Epidermal melanocyte (primary cell): ENCODE results near the gene HIP1.
"Not testable (repeated sequence)": the region's sequence is repeated elsewhere in the genome, so short reads cannot be mapped to it uniquely, and the experiment has no call there.

ENCODE experiments used
- DNase-seq: peaks from one replicate; pipeline ENCODE4 v3.0.0; 2011; ENCODE audit warnings: low spot score; ENCODE audit not compliant: insufficient read length

Gene HIP1

DNA sequence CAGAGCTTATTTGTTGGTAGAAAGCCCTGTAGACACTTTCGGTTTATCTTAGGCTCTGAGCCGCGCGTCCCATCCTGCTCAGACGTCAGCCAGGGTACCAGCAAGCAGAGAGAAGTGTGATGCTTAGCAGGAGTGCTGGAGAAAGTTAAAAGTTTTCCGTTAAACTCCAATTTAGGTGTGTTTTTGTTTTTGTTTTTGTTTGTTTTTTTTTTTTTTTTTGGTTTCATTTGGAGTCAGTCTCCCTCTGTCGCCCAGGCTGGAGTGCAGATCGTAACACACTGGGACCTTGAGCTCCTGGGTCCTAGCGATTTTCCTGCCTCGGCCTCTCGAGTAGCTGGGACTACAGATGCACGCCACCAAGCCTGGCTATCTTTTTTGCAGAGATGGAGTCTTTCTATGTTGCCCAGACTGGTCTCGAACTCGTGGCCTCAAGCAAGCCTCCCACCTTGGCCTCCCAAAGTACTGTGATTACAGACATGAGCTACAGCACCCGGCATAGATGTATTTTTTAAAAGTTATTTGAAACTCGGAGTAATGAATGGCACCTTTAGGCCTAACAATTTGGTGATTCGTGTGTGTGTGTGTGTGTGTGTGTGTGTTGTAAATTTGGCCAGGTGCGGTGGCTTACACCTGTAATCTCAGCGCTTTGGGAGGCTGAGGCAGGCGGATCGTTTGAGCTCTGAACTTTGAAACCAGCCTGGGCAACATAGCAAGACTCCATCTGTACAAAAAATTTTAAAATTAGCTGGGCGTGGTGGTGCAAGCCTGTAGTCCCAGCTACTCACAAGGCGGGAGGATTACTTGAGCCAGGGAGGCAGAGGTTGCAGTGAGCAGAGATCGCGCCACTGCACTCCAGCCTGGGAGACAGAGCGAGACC, 1.3 kb upstream of the HIP1 start:
- DNase-seq, result no peak

DNA sequence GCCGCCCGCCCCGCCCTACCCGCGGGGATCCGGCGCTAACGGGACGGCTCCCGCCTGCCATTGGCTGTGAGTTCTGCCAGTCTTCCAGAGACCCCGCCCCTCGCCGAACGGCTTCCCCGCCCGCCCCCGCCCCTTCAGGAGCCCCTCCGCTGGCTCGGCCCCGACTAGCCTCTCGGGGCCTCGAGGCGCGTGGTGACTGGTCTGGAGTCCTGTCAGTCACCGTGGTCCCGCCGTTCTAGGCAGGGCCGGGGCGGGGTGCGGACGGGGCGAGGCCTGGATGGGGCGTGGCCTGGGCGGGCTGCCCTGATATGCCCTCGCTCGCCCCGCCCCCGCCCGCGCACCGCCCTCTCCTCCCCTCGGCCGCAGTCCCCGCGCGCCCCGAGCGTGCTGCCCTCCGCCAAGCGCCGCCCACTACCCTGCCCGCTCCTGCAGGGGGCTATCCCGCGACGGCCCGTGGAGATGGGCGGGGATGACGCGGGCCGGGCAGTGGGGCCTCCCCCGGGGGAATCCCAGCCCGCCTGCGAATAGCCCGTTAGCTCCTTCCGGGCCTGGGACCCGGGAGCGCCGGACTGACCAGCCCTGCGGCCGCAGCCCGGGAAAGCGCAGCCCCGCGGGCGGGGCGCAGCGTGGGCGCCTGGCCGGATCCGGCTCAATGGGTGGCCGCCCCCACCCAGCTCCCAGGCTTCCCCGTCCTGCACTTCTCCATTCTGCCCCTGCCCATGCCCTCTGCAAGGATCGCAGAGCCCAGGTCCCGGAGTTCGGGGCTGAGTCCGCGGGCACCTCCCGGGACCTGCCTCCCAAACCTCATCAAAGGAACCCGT, 444 bp upstream of the HIP1 start:
- peak; percentile 98 for DNase-seq

DNA sequence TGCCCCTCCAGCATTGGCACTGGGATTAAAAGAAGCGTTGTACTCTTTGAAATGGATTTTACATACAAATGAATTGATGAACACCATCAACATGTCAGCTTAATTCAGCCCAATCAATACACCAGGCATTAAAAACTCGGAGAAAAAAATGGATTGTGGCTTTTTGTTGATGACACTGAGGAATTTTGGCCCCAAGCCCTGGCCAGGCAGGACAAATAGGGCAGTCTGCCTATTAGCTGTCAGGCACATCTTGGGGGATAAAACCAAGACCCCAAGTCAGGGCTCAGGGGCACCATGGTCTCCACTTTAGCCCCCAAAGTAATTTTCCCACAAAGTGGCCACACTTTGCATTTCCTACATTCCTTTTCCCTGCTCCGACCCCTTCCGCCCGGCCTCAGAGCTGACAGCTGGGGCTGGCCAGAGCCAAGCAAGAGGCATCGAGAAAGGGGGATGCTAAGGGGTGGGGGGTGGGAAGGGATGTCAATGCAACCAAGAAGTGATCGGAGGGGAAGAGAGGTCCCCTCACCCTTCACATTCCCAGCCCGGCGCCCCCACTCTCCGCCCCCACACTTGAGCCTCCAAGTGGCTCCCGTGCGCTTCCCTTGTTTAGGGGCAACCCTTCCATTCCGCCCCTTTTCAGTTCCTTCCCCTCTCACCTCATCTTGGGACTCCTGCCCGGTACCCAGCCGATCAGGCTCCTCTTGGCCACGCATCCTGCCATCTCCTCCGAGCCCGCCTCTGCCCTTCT, 711 bp downstream of the HIP1 start:
- DNase-seq, result no peak

DNA sequence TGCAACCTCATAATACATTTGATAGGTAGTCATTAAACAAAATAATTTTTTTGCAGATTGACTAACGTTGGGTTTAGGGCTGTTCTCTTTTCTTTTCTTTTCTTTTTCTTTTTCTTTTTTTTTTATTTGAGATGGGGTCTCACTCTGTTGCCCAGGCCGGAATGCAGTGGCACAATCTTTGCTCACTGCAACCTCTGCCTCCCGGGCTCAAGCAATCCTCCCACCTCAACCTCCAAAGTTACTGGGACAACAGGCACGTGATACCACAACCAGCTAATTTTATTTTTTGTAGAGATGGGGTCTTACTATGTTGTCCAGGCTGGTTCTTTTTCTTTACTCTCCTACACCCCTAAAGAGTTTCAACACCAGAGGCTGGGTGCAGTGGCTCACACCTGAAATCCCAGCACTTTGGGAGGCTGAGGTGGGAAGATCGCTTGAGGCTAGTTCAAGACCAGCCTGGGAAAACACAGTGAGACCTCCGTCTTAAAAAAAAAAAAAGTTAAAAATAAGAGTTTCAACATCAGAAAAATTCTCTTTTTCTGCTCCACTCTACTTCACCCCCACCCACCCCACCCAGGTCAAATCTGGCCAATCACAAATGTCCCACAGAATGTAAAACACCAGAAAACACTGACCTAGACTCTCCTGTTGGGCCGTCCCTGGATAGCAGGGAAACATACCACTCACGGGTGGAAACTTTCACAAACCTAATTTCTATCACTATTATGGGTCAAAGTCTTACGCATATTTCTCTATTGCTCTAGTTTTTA, 3.0 kb downstream of the HIP1 start:
- DNase-seq, result no peak

DNA sequence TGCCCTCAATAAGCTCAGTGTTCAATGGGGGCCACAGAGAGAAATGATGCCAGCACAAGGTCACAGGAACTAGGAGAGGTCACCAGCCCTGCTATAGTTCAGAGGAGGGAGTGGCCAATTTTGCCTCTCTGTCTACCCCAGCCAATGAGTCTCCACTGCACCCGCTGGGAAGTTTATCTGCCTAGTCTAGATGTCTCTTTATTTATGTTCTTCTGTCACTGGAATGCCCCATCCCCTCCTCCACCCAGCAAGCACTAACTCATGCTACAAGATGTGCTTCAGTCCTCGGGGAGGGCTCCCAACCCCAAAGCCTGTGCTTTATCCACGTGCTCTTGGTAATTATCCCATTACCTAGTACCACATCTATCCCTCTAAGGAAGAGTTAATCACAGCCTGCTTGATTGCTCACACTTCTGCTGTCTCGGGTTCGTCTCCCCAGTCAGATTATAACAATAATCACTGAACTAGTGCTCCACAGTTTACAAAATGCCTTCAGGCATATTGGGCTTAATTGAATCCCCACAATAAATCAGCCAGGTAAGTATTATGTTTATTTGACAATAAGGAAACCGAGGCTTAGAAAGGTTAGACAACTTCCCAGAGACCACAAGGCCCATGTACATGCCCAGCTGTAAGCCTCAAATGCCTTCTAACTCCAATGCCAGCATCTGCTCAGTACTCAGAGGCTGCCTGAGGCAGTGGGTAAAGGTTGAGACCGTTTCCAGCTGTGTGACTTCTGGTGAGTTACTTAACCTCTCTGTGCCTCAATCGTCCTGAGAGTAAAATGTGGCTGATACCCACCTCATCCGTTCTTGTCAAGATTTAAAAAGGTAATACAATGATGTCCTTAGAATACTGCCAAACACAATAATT, 3.9 kb downstream of the HIP1 start:
- DNase-seq, result no peak

DNA sequence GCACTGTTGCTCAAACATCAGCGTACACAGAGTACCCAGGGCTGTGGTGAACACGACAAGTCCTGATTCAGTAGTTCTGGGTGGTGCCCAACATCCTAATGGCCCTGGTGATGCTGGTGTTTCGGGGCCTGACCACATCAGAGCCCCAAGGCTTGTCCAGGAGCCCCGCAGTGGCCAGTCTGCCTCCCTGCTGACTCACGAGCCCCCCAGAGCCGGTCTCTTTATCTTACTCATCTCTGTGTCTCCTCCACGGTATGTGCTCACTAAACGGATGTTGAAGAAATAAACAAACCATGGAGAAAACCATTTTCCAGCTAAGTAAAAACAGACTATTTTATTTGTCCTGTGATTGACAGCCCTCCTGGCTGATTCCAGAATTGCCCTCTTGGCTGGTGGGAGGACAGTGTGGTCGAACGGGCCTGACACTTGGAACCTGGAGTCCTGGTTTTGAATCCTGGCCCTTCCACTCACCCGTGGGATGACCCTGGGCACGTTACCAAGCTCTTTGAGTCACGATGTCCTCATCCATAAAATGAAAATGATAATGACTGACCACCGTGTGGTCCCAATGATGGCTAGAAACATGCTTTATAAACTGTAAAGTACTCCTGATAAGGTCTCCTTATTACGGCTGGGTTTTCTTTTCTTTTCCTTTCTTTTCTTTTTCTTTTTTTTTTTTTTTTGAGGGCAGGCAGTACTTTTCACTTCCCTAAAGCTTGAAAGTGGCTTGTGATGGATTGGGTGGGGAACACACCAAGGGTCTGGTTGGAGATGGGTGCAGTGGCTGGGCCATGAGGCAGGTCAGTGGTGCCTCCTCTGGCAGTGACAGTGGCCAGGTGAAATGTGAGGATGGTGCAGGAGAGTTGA, 5.7 kb downstream of the HIP1 start:
- no peak for DNase-seq

DNA sequence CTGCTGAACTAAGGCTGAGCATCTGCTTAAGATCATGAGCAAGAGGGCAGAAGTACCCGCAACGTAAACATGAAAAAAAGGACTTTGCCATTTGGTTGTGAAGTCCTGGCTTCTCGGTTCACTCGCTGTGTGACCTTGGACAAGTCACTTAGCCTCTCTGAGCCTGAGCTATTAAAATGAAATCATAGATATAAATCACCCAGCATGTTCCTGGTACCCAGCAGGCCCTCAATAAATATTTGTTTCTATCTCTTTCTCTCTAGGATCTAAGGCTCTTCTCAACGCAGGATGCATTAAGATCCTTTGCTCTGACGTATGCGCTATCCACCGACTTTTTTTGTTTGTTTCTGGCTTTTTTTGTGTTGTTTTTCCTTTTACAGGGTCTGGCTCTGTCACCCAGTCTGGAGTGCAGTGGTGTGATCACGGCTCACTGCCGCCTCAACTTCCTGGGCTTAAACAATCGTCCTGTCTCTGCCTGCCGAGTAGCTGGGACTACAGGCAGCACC, 6.7 kb downstream of the HIP1 start:
- DNase-seq, result no peak

DNA sequence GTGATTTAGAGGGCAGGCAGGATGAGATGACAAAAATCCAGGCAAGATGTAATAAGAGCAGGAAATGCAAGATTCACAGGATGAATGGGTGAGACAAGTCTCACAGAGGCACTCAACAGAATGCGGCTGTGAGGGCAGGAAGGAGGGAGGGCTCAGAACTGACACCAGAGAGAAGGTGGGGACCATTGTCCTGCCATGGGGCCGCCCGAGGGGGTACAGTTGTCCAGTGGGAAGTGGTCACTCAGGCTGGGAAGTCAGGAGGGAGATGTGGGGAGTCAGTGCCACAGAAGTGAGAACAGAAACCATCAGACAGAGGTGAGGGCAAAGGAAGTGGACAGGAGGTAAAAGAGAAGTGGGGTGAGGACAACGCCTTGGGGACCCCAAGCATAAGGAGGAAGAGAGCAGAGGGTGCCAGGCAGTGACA, 8.9 kb downstream of the HIP1 start:
- DNase-seq, result no peak

DNA sequence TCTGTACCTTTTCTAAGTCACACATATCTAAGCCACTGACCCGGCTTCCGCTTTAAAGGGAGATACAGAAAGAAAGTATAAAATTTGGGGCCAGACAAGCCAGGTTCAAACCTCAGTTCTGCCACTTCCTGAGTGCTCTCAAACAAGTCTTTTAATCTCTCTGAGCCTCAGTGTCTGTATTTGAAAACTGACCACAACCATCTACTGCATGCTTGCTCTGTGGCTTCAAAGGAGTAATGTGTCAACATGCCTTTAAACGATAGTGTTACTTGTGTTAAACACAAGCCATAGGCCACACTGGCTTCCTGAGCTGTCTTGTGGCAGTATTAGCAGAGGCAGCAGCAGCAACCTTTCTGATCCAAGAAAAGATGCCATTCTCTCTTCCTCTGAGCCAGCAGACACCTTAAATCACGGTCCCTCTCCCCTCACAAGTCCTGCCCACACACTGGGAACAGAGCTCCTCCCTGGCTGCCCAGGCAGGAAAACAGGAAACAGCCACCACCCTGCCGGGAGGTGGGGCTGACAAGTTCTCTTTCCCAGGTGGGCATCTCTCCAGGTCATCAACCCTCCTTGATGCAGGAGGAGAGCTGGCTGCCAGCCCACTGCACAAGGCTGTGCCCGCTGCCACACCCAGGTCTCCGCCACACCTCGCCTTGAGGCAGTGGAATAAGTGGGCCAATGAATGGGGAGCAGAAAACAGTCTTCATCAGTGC, 10.7 kb downstream of the HIP1 start:
- no peak for DNase-seq

DNA sequence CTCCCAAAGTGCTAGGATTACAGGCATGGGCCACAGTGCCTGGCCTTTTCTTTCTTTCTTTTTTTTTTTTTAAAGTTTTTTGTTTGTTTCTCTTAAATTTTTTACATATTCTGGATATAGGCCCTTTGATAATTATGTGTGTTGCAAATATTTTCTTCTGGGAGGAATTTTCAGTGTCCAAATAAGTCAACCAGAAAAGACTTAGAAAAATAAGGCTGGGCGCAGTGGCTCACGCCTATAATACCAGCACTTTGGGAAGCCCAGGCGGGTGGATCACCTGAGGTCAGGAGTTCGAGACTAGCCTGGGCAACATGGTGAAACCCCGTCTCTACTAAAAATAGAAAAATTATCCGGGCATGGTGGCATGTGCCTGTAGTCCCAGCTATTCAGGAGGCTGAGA, 11.4 kb downstream of the HIP1 start:
- DNase-seq, result not testable (repeated sequence)

DNA sequence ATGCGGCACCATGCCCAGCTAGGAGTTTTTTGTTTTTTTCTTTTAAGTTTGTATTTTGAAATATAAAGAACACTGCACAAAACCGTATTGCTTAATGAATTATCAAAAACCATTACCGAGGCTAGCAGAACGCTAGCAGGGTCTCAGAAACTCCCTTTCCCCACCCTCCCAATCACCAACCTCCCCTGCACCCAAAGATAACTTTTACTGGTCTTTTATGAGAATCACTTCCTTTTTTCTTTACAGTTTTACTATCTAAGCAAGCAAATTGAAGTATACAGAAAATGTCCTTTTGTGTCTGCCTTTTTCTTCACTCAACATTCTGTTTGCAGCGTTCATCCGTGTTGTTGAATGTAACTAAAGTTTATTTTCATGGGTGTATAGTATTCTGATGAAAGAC, 13.4 kb downstream of the HIP1 start:
- no peak for DNase-seq

DNA sequence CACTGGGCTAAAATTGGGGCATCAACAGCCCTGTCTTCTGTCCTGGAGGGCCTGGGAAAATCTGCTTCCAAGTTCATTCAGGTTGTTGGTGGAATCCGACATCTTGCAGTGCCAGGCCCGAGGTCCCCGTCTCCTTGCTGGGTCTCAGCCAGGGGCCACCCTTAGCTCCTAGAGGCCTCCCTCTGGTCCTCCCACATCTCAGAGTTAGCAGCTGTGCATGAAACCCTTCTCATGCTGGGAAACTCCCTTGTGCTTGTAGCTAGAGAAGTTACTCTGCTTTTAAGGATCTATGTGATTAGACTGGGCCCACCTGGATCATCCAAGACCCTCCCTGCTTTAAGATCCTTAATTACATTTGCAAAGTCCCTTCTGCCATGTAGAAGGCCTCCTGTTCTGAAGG, 15.3 kb downstream of the HIP1 start:
- DNase-seq, result no peak

DNA sequence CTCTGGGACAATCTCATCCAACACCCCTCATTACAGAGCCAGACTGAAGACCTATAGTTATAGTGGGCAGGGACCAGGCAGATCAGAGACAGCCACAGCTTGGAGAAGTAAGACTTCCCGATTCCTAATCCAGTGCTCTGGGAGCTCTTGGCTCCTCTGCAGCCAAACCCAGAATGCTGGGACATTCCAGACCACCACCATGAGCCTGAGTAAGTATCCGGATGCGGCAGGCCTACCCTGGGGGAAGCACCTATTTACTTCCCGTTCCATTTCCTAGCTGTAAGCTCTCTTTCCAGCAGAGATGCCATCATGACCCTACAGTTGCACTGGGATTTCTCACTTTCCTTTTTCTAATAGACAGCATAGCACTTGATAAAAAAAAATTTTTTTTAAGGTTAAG, 16.4 kb downstream of the HIP1 start:
- no peak for DNase-seq

DNA sequence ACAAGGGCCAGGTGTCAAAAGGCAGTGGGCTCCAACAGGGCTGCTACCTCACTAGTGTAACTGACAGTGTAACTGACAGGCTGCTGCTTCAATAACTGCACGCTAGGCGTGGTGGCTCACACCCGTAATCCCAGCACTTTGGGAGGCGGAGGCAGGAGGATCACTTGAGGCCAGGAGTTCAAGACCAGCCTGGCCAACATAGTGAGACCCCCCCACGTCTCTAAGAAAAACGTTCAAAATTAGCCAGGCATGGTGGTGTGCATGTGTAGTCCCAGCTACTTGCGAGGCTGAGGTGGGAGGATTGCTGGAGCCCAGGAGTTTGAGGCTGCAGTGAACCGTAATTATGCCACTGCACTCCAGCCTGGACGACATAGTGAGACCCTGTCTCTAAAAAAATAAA, 16.8 kb downstream of the HIP1 start:
- DNase-seq, result not testable (repeated sequence)

DNA sequence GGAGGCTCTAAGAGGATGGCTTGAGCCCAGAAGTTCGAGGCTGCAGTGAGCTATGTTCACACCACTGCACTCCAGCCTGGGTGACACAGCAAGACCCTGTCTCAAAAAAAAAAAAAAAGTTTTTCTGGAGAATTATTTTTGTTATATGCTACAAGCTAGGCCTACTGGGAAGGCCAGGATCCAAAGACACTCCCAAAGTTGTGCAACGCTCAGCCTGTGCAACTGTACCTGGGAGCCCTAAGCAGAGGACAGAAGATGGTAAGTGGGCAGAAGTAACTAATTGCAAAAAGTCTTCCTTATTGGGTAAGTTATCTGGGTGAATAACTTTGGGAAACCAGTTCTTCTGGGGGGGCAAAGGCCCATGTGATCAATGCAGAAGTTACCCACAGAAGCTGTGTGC, 17.3 kb downstream of the HIP1 start:
- DNase-seq, result no peak

DNA sequence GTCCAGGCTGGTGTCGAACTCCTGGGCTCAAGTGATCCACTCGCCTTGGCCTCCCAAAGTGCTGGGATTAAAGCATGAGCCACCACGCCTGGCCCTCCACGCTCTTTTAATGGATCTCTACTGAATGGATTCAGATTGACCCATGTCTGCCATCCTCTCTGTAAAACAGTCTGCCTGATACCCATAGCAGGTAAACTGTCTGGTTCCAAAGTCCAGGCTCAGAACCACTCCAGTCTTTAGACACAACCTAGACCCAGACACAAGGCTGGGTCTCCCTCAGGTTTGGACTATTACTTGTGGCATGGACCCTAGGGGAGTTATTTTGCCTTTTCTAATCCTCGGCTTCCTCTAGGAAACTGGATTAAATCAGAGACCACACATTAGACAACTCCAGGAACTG, 19.1 kb downstream of the HIP1 start:
- DNase-seq, result no peak

DNA sequence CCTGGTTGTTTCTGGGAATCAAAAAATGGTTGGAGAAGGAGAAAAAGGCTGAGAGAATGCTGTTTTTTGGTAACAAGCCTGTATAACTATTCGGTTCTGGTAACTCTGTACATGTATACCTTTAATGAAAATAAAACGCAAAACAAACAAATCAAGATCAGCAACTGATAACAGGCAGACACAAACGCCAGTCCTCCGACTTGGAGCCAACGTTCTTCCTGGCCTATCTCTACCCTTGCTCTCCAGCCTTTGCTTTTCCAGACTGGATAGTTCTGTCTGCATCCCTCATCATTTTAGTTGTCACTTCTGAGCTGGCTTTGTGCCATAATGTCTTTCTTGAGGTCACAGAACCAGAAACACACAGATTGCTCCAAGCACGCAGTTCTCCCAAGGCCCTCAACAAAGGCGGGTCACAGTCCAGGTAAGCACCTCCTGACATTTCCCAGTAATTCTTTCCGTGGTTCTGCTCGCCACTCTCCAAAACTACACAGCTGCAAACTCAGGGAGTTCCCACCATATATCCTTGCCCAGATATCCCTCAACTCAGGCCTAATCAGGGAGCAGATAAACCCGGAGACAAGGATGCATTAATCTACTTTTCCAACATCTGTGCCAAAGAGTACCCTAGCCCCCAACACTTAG, 20.2 kb downstream of the HIP1 start:
- no peak for DNase-seq

DNA sequence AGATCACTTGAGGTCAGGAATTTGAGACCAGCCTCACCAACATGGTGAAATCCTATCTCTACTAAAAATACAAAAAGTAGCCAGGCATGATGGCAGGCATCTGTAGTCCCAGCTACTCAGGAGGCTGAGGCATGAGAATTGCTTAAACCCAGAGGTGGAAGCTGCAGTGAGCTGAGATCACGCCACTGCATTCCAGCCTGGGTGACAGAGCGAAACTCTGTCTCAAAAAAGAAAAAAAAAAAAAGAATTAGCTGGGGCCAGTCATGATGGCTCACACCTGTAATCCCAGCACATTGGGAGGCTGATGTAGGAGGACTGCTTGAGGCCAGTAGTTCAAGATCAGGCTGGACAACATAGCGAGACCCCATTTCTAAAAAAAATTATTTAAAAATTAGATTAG, 21.0 kb downstream of the HIP1 start:
- not testable (repeated sequence) for DNase-seq
